WTC11 (cell line): Measurements from ENCODE around the gene SH3GL1. TPM values are rescaled to one million over a fixed set of nuclear protein-coding genes. Genes with fewer than 3 reads are reported as not detected.

Experiments
- ATAC-seq: fragments of 200-7000 bp; cut with Tn5 transposase; 2 replicates; pipeline ENCODE4 v1.10.0; 2021; ENCODE audit warnings: mild to moderate bottlenecking, moderate library complexity
- CTCF ChIA-PET: fragments of 300-600 bp; sonication (Branson Sonifier 250); formaldehyde crosslinking; loops from one replicate; lab custom pipeline; 2021; ENCODE audit warnings: antibody characterized with exemption; lab: Charles Lee
- POLR2A ChIA-PET: fragments of 350-600 bp; sonication (Branson Sonifier 250); formaldehyde crosslinking; loops from one replicate; lab custom pipeline; 2021; ENCODE audit warnings: antibody characterized with exemption; lab: Charles Lee
- DNase-seq: peaks from one replicate; pipeline ENCODE4 v3.0.0; 2021; ENCODE audit warnings: low spot score
- H3K27ac Mint-ChIP-seq: 2 replicates; pipeline ENCODE4 v1.8.0; 2021; ENCODE audit warnings: mixed read lengths
- H3K27me3 Mint-ChIP-seq: 2 replicates; pipeline ENCODE4 v1.8.0; 2021; ENCODE audit warnings: low read depth, mild to moderate bottlenecking, moderate library complexity, mixed read lengths
- H3K36me3 Mint-ChIP-seq: 2 replicates; pipeline ENCODE4 v1.8.0; 2021; ENCODE audit warnings: mixed read lengths
- H3K4me1 Mint-ChIP-seq: 2 replicates; pipeline ENCODE4 v1.8.0; 2022; ENCODE audit warnings: mixed read lengths
- H3K4me3 Mint-ChIP-seq: 2 replicates; pipeline ENCODE4 v1.8.0; 2021; ENCODE audit warnings: mild to moderate bottlenecking, moderate library complexity, mixed read lengths
- H3K9me3 Mint-ChIP-seq: 2 replicates; pipeline ENCODE4 v1.8.0; 2021; ENCODE audit warnings: mixed read lengths
- CDX4 ChIP-seq: fragments of 250-450 bp; sonication (Bioruptor Pico); IDR thresholded peaks from 2 replicates; pipeline ENCODE4 v1.9.0; 2021; ENCODE audit warnings: moderate library complexity, mild to moderate bottlenecking, inconsistent platforms, borderline replicate concordance
- ELF4 ChIP-seq: sonication (generic); formaldehyde crosslinking; IDR thresholded peaks from 2 replicates; pipeline ENCODE4 v1.8.1; 2022; ENCODE audit warnings: low read depth, mild to moderate bottlenecking, moderate library complexity, missing genetic modification reagents
- ESRRA ChIP-seq: sonication (generic); formaldehyde crosslinking; IDR thresholded peaks from 2 replicates; pipeline ENCODE4 v1.8.1; 2022; ENCODE audit warnings: mild to moderate bottlenecking, missing genetic modification reagents, borderline replicate concordance
- GABPB1 ChIP-seq: sonication (generic); formaldehyde crosslinking; IDR thresholded peaks from 2 replicates; pipeline ENCODE4 v1.8.1; 2023; ENCODE audit warnings: mild to moderate bottlenecking, missing genetic modification reagents
- NFATC4 ChIP-seq: fragments of 250-450 bp; sonication (Bioruptor Pico); IDR thresholded peaks from 2 replicates; pipeline ENCODE4 v1.9.0; 2021; ENCODE audit warnings: mild to moderate bottlenecking
- NR2C2 ChIP-seq: sonication (generic); formaldehyde crosslinking; IDR thresholded peaks from 2 replicates; pipeline ENCODE4 v1.8.0; 2022; ENCODE audit warnings: mild to moderate bottlenecking, missing genetic modification reagents
- STAT6 ChIP-seq: sonication (generic); formaldehyde crosslinking; conservative IDR thresholded peaks from 2 replicates; pipeline ENCODE4 v1.8.1; 2023; ENCODE audit warnings: mild to moderate bottlenecking, low read depth, missing genetic modification reagents, moderate library complexity
- ZNF138 ChIP-seq: sonication (generic); formaldehyde crosslinking; conservative IDR thresholded peaks from 2 replicates; pipeline ENCODE4 v1.8.1; 2022; ENCODE audit warnings: mild to moderate bottlenecking, moderate library complexity, missing genetic modification reagents
- ZNF512 ChIP-seq: sonication (generic); formaldehyde crosslinking; IDR thresholded peaks from 2 replicates; pipeline ENCODE4 v1.8.1; 2022; ENCODE audit warnings: missing genetic modification reagents, borderline replicate concordance
- ZNF671 ChIP-seq: fragments of 250-450 bp; sonication (Bioruptor Pico); IDR thresholded peaks from 2 replicates; pipeline ENCODE4 v1.8.0; 2021; ENCODE audit warnings: mild to moderate bottlenecking
- total RNA-seq: library from RNA; stranded (reverse); gene quantifications from 3 replicates; pipeline ENCODE4 v1.2.3, GENCODE V29; 2021
- TF ChIP-seq, protein P1 (sequence below): sonication (generic); formaldehyde crosslinking; IDR thresholded peaks from 2 replicates; pipeline ENCODE4 v1.8.1; 2022; ENCODE audit warnings: low read depth, missing genetic modification reagents, borderline replicate concordance
- TF ChIP-seq, protein P2 (sequence below): sonication (generic); formaldehyde crosslinking; IDR thresholded peaks from 2 replicates; pipeline ENCODE4 v1.8.0; 2022; ENCODE audit warnings: mild to moderate bottlenecking, missing genetic modification reagents
- TF ChIP-seq, protein P3 (sequence below): sonication (generic); formaldehyde crosslinking; IDR thresholded peaks from 2 replicates; pipeline ENCODE4 v1.8.1; 2023; ENCODE audit warnings: mild to moderate bottlenecking, missing genetic modification reagents, borderline replicate concordance
- TF ChIP-seq, protein P4 (sequence below): sonication (generic); formaldehyde crosslinking; IDR thresholded peaks from 2 replicates; pipeline ENCODE4 v1.8.0; 2023; ENCODE audit warnings: mild to moderate bottlenecking, missing genetic modification reagents

Gene SH3GL1
- total RNA-seq, 1 experiment from 2014 or later, result 109 TPM

DNA sequence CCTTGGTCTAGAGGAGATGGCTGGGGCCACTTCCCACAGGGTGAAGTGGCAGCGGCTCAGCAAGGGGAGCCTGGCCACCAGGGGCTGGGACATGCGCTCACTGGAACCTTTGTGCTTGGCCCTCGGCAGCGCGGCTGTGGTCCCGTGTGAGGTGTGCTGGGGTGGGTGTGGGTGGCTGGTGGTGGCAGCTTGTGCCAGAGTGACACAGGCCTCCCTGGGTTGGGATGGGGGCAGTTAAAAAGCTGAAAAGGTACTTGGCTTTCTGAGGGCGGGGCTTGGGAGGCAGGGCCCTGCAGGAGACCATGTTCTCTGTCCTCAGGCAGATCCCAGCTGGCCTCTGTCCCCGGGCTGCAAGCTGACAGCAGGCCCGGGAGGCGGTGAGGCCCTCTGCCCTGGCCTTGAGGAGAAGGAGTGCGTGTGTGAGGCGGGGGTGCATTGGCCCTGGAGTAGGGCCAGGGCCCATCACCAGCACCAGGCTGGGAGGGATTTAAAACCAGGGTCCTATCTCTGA lies 39.7 kb downstream of the SH3GL1 start:
- CTCF ChIA-PET, result interaction anchor here (0.6 to 8.3 kb wide), 6 partner anchors 8 to 164 kb away, joined by 3 to 70 read pairs (median 11); partner anchors contain the start of genes MPND and SH3GL1
- Mint-ChIP-seq H3K27ac (peak overlapping the region; percentile 27; the same call in 1 of the 2 replicates), H3K9me3 (no peaks in the 10 kb centered on the region), H3K36me3 (peaks cover 3% of the 10 kb centered on the region; the same call in 1 of the 2 replicates), H3K4me3 (no peak overlapping the region), H3K4me1 (peaks cover 7% of the 10 kb centered on the region), H3K27me3 (no peaks in the 10 kb centered on the region)
- DNase-seq, result no peak
- POLR2A ChIA-PET, result interaction anchor here (0.6 to 1.4 kb wide), 2 partner anchors 14 to 93 kb away, joined by 4 to 6 read pairs; no protein-coding TSS in a partner anchor
- ATAC-seq, result peak; percentile 18
- no peak for TF ChIP-seq ZNF512 (CRISPR knock-in tag)
- TF ChIP-seq ZNF671 (CRISPR knock-in tag), result 0 out of 2 replicates have a peak, but pooled peaks have one; percentile 61

DNA sequence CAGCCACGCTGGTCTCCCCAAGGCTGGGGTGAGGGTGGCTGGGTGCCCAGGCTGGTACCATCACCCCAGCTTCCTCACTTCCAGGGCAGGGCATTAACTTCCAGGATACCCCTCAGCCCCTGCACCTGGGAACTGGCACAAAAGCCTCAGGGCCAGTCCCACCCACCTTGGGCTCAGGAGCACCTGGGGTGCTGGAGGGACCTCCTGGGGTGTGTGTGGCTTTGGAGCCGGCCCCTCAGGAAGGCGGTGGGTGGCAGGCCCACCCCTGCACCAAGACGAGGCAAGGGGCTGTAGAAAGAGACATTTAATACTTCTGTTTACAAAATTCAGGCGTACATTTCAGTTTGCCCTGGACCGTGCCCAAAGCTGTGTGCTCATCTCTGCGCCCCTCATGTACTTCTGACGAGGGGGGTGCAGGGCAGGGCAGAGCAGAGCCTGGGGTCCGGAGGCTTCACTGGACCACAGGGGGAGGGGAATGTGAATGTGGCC lies 40.2 kb downstream of the SH3GL1 start:
- CTCF ChIA-PET, result interaction anchor here (0.6 to 8.3 kb wide), 4 partner anchors 8 to 93 kb away, joined by 3 to 70 read pairs (median 11); partner anchors contain the start of gene SH3GL1
- H3K9me3 Mint-ChIP-seq, result no peaks in the 10 kb centered on the region
- POLR2A ChIA-PET, result no interaction called here
- peaks cover 7% of the 10 kb centered on the region for H3K4me1 Mint-ChIP-seq
- DNase-seq, result no peak
- H3K4me3 Mint-ChIP-seq, result no peak overlapping the region
- H3K27ac Mint-ChIP-seq, result no peak overlapping the region
- peaks cover 3% of the 10 kb centered on the region; the same call in 1 of the 2 replicates for H3K36me3 Mint-ChIP-seq
- no peak for ATAC-seq
- TF ChIP-seq, protein P1, sequence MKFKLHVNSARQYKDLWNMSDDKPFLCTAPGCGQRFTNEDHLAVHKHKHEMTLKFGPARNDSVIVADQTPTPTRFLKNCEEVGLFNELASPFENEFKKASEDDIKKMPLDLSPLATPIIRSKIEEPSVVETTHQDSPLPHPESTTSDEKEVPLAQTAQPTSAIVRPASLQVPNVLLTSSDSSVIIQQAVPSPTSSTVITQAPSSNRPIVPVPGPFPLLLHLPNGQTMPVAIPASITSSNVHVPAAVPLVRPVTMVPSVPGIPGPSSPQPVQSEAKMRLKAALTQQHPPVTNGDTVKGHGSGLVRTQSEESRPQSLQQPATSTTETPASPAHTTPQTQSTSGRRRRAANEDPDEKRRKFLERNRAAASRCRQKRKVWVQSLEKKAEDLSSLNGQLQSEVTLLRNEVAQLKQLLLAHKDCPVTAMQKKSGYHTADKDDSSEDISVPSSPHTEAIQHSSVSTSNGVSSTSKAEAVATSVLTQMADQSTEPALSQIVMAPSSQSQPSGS (CRISPR knock-in tag), result no peak
- TF ChIP-seq NR2C2 (CRISPR knock-in tag), result 0 out of 2 replicates have a peak, but pooled peaks have one; percentile 14
- TF ChIP-seq, all 79 proteins: peak for 1
- H3K27me3 Mint-ChIP-seq, result no peaks in the 10 kb centered on the region

DNA sequence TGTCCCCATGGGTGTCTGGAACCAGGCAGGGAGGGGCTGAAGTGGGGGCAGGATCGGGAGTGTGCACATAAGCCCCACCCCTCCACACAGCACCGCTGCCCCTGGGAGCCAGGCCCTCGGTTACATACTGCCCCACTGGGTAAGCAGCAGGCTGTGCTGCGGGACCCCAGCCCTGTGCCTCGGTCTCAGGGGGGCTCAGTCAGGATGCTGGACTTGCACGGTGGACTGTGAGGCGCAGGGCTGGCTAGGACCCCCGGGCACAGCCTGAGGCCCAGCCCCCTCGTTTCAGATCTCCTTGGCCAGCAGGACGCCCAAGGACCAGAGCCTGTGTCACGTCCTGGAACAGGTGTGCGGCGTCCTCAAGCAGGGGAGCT lies 40.7 kb downstream of the SH3GL1 start:
- DNase-seq (no peak), ATAC-seq (no peak)
- no peaks in the 10 kb centered on the region for H3K27me3 Mint-ChIP-seq
- POLR2A ChIA-PET, result no interaction called here
- CTCF ChIA-PET, result interaction anchor here (0.7 to 8.3 kb wide), 3 partner anchors 10 to 92 kb away, joined by 3 to 70 read pairs (median 3); partner anchors contain the start of gene SH3GL1
- no peak overlapping the region for H3K27ac Mint-ChIP-seq
- no peaks in the 10 kb centered on the region for H3K9me3 Mint-ChIP-seq
- TF ChIP-seq, protein P2, sequence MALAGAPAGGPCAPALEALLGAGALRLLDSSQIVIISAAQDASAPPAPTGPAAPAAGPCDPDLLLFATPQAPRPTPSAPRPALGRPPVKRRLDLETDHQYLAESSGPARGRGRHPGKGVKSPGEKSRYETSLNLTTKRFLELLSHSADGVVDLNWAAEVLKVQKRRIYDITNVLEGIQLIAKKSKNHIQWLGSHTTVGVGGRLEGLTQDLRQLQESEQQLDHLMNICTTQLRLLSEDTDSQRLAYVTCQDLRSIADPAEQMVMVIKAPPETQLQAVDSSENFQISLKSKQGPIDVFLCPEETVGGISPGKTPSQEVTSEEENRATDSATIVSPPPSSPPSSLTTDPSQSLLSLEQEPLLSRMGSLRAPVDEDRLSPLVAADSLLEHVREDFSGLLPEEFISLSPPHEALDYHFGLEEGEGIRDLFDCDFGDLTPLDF (CRISPR knock-in tag), result no peak
- TF ChIP-seq NFATC4 (CRISPR knock-in tag), result no peak
- TF ChIP-seq ESRRA (CRISPR knock-in tag), result no peak
- TF ChIP-seq, protein P3, sequence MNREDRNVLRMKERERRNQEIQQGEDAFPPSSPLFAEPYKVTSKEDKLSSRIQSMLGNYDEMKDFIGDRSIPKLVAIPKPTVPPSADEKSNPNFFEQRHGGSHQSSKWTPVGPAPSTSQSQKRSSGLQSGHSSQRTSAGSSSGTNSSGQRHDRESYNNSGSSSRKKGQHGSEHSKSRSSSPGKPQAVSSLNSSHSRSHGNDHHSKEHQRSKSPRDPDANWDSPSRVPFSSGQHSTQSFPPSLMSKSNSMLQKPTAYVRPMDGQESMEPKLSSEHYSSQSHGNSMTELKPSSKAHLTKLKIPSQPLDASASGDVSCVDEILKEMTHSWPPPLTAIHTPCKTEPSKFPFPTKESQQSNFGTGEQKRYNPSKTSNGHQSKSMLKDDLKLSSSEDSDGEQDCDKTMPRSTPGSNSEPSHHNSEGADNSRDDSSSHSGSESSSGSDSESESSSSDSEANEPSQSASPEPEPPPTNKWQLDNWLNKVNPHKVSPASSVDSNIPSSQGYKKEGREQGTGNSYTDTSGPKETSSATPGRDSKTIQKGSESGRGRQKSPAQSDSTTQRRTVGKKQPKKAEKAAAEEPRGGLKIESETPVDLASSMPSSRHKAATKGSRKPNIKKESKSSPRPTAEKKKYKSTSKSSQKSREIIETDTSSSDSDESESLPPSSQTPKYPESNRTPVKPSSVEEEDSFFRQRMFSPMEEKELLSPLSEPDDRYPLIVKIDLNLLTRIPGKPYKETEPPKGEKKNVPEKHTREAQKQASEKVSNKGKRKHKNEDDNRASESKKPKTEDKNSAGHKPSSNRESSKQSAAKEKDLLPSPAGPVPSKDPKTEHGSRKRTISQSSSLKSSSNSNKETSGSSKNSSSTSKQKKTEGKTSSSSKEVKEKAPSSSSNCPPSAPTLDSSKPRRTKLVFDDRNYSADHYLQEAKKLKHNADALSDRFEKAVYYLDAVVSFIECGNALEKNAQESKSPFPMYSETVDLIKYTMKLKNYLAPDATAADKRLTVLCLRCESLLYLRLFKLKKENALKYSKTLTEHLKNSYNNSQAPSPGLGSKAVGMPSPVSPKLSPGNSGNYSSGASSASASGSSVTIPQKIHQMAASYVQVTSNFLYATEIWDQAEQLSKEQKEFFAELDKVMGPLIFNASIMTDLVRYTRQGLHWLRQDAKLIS (CRISPR knock-in tag), result no peak
- no peak for TF ChIP-seq ZNF138 (CRISPR knock-in tag)
- TF ChIP-seq ELF4 (CRISPR knock-in tag), result no peak
- TF ChIP-seq CDX4 (CRISPR knock-in tag), result no peak
- no peak for TF ChIP-seq STAT6
- TF ChIP-seq GABPB1 (CRISPR knock-in tag), result no peak
- TF ChIP-seq, protein P4, sequence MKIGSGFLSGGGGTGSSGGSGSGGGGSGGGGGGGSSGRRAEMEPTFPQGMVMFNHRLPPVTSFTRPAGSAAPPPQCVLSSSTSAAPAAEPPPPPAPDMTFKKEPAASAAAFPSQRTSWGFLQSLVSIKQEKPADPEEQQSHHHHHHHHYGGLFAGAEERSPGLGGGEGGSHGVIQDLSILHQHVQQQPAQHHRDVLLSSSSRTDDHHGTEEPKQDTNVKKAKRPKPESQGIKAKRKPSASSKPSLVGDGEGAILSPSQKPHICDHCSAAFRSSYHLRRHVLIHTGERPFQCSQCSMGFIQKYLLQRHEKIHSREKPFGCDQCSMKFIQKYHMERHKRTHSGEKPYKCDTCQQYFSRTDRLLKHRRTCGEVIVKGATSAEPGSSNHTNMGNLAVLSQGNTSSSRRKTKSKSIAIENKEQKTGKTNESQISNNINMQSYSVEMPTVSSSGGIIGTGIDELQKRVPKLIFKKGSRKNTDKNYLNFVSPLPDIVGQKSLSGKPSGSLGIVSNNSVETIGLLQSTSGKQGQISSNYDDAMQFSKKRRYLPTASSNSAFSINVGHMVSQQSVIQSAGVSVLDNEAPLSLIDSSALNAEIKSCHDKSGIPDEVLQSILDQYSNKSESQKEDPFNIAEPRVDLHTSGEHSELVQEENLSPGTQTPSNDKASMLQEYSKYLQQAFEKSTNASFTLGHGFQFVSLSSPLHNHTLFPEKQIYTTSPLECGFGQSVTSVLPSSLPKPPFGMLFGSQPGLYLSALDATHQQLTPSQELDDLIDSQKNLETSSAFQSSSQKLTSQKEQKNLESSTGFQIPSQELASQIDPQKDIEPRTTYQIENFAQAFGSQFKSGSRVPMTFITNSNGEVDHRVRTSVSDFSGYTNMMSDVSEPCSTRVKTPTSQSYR (CRISPR knock-in tag), result no peak
- no peak for TF ChIP-seq ZNF671 (CRISPR knock-in tag)
- H3K4me1 Mint-ChIP-seq, result peaks cover 7% of the 10 kb centered on the region
- H3K36me3 Mint-ChIP-seq, result peaks cover 3% of the 10 kb centered on the region; the same call in 1 of the 2 replicates
- H3K4me3 Mint-ChIP-seq, result no peak overlapping the region
